ENCODE results near the gene KCND2. TPM values are rescaled to one million over a fixed set of nuclear protein-coding genes. Genes with fewer than 3 reads are reported as not detected.

The KCND2 gene
- total and polyA plus RNA-seq, 2 of the 8 experiments (the other 6 are each of a cell fraction or from before 2014, with no cell fraction given) = 4.6 to 7.7 TPM

- no peak overlapping the region for H4K5ac ChIP-seq (ENCODE audit: insufficient read length, low read depth, low read length)
- 71% methylated on average over 1 of the region's 1 CpG; no CpG with 5 or more reads in 1 of the 2 experiments for WGBS, 2 experiments (ENCODE audit: extremely low coverage in 1 of 2, insufficient coverage in 1 of 2, insufficient read length in 1 of 2, insufficient replicate concordance in 2 of 2, low coverage in 1 of 2, low lambda C conversion rate in 2 of 2, missing lambda C conversion rate in 1 of 2)
- no peaks in the 10 kb centered on the region for H3K36me3 ChIP-seq (ENCODE audit: control insufficient read depth in 2 of 4, insufficient read depth in 4 of 4, low read length in 3 of 4)
- H2BK20ac ChIP-seq (ENCODE audit: low read length) = no peak overlapping the region
- H2AK5ac ChIP-seq (ENCODE audit: low read depth, low read length) = no peak overlapping the region
- H2BK15ac ChIP-seq (ENCODE audit: low read length) = no peak overlapping the region
- no peak for FAIRE-seq
- H4K8ac ChIP-seq (ENCODE audit: extremely low read depth, insufficient read depth, low read length) = no peak overlapping the region
- H3K4ac ChIP-seq (replicated peaks; ENCODE audit: insufficient read length, low read depth, low read length) = no peak overlapping the region
- no peaks in the 10 kb centered on the region for H3K9me3 ChIP-seq (ENCODE audit: insufficient read depth in 2 of 2, low read depth in 1 of 2, low read length in 1 of 2)
- TF ChIP-seq EZH2 (IDR thresholded peaks at IDR 0.05; ENCODE audit: low read depth, low read length, severe bottlenecking) = no peak
- no peak for TF ChIP-seq CHD2 (IDR thresholded peaks at IDR 0.05; ENCODE audit: low read length)
- TF ChIP-seq, protein P1, sequence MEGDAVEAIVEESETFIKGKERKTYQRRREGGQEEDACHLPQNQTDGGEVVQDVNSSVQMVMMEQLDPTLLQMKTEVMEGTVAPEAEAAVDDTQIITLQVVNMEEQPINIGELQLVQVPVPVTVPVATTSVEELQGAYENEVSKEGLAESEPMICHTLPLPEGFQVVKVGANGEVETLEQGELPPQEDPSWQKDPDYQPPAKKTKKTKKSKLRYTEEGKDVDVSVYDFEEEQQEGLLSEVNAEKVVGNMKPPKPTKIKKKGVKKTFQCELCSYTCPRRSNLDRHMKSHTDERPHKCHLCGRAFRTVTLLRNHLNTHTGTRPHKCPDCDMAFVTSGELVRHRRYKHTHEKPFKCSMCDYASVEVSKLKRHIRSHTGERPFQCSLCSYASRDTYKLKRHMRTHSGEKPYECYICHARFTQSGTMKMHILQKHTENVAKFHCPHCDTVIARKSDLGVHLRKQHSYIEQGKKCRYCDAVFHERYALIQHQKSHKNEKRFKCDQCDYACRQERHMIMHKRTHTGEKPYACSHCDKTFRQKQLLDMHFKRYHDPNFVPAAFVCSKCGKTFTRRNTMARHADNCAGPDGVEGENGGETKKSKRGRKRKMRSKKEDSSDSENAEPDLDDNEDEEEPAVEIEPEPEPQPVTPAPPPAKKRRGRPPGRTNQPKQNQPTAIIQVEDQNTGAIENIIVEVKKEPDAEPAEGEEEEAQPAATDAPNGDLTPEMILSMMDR (IDR thresholded peaks at IDR 0.05; ENCODE audit: control extremely low read depth in 1 of 3, insufficient read depth in 1 of 3, low read depth in 1 of 3, low read length in 3 of 3) = peak in 2 of 3 experiments; percentile 29 to 65; a peak in 2 of 4 replicates
- TF ChIP-seq RAD21 (IDR thresholded peaks at IDR 0.05 in 1 of 2, conservative IDR thresholded peaks at IDR 0.05 in 1 of 2; ENCODE audit: low read depth in 2 of 2, low read length in 2 of 2) = peak; percentile 33 to 37
- no peak overlapping the region for H2BK12ac ChIP-seq (ENCODE audit: low read depth, low read length)
- H3K27me3 ChIP-seq (replicated peaks in 1 of 4; ENCODE audit: control insufficient read depth in 3 of 4, extremely low read depth in 1 of 4, insufficient read depth in 3 of 4, low read length in 3 of 4) = no peaks in the 10 kb centered on the region
- no peak overlapping the region for H3K18ac ChIP-seq (ENCODE audit: extremely low read depth, low read length)
- H2AFZ ChIP-seq (ENCODE audit: low read length) = no peak overlapping the region
- H3K14ac ChIP-seq (ENCODE audit: insufficient read length) = no peak overlapping the region
- POLR2A ChIA-PET (ENCODE audit: partially characterized antibody) = no interaction called here
- no peak overlapping the region for H3K4me2 ChIP-seq (ENCODE audit: insufficient read depth in 1 of 2, low read depth in 2 of 2, low read length in 2 of 2)
- no peaks in the 10 kb centered on the region for H3K79me1 ChIP-seq (ENCODE audit: low read depth, low read length)
- CTCF ChIA-PET (ENCODE audit: partially characterized antibody) = interaction anchor here (0.5 to 2.5 kb wide), 22 partner anchors 9 to 635 kb away, joined by 3 to 28 read pairs (median 4); no protein-coding TSS in a partner anchor
- H3K23ac ChIP-seq (ENCODE audit: insufficient read length) = no peak overlapping the region
- H3K4me1 ChIP-seq (replicated peaks in 1 of 4; ENCODE audit: control insufficient read depth in 3 of 4, insufficient read depth in 4 of 4, low read length in 3 of 4) = no peaks in the 10 kb centered on the region
- no peak overlapping the region for H4K91ac ChIP-seq (replicated peaks; ENCODE audit: insufficient read length, low read length)
- H2BK120ac ChIP-seq (replicated peaks; ENCODE audit: low read depth, low read length) = no peak overlapping the region
- H3K9ac ChIP-seq (replicated peaks in 1 of 4; ENCODE audit: extremely low read depth in 1 of 4, low read depth in 3 of 4, low read length in 3 of 4) = no peak overlapping the region
- H4K20me1 ChIP-seq (replicated peaks in 1 of 2; ENCODE audit: control insufficient read depth in 1 of 2, insufficient read depth in 2 of 2, low read length in 2 of 2) = no peaks in the 10 kb centered on the region
- no peak overlapping the region for H3K27ac ChIP-seq (ENCODE audit: low read depth, low read length)
- H3K23me2 ChIP-seq (ENCODE audit: low read depth, low read length) = no peaks in the 10 kb centered on the region
- H3K4me3 ChIP-seq (ENCODE audit: extremely low read depth in 1 of 4, insufficient read depth in 2 of 4, low read depth in 3 of 4, low read length in 4 of 4) = no peak overlapping the region
- H3K56ac ChIP-seq (replicated peaks; ENCODE audit: insufficient read length, low read depth, low read length) = no peak overlapping the region
- no peak for DNase-seq (ENCODE audit: low read depth in 1 of 2, low spot score in 2 of 2)
- H3K79me2 ChIP-seq (ENCODE audit: control insufficient read depth in 1 of 2, insufficient read depth in 2 of 2, low read length in 2 of 2) = no peaks in the 10 kb centered on the region
- H2BK5ac ChIP-seq (ENCODE audit: low read depth, low read length) = no peak overlapping the region
Observed at GRCh38 chr7:120337308-120337907, 64.4 kb downstream of the KCND2 start.
